Measurements from ENCODE around the gene SNIP1. TPM values are rescaled to one million over a fixed set of nuclear protein-coding genes. Genes with fewer than 3 reads are reported as not detected.

Gene SNIP1
- total and polyA plus RNA-seq, 10 of the 15 experiments (the other 5 are each of a cell fraction or from before 2014, with no cell fraction given) = 2.7 to 22.4 (median 10.1) TPM

DNA sequence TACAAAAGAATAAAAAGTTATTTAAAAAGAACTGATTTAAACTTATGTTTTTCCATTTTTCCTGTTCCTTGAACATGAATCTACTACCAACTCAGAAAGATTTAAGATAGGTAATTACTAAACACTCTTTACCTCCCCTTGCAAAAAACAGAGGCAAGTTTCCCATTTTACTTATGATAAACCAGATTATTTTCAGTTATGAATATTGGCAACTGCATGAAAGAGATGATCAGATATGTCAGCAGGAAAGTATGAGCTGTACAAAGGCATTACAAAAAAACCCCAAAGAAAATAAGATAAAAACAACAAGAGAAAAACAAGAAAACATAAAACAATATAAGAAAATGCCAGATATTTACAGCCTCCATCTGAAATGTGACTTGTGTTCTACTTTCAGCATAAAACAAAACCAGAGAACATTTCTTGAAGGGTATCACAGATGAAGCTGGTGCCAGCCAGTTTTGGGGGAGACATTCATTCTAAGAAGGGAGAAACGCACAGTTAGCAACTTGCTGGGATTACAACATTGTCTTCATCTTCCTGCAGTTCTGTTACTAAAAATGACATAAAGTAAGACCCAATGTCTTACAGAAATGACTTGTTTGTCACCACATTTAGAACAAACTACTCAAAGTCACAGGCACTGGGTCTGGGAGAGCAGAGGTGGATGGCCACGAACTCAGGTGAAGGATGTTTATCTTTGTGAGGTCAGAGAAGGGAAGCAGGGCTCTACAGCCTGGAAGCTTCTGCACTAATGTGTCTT lies 60.6 kb downstream of the SNIP1 start (continued):
- TF ChIP-seq, protein P1, sequence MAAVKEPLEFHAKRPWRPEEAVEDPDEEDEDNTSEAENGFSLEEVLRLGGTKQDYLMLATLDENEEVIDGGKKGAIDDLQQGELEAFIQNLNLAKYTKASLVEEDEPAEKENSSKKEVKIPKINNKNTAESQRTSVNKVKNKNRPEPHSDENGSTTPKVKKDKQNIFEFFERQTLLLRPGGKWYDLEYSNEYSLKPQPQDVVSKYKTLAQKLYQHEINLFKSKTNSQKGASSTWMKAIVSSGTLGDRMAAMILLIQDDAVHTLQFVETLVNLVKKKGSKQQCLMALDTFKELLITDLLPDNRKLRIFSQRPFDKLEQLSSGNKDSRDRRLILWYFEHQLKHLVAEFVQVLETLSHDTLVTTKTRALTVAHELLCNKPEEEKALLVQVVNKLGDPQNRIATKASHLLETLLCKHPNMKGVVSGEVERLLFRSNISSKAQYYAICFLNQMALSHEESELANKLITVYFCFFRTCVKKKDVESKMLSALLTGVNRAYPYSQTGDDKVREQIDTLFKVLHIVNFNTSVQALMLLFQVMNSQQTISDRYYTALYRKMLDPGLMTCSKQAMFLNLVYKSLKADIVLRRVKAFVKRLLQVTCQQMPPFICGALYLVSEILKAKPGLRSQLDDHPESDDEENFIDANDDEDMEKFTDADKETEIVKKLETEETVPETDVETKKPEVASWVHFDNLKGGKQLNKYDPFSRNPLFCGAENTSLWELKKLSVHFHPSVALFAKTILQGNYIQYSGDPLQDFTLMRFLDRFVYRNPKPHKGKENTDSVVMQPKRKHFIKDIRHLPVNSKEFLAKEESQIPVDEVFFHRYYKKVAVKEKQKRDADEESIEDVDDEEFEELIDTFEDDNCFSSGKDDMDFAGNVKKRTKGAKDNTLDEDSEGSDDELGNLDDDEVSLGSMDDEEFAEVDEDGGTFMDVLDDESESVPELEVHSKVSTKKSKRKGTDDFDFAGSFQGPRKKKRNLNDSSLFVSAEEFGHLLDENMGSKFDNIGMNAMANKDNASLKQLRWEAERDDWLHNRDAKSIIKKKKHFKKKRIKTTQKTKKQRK (IDR thresholded peaks at IDR 0.05; ENCODE audit: low read depth, low read length) = no peak
- no peak for TF ChIP-seq LARP7 (IDR thresholded peaks at IDR 0.05)
- TF ChIP-seq ZSCAN29 (IDR thresholded peaks at IDR 0.05) = no peak
- TF ChIP-seq ZBED1 (IDR thresholded peaks at IDR 0.05; ENCODE audit: borderline replicate concordance) = no peak
- no peak for TF ChIP-seq YY1 (IDR thresholded peaks at IDR 0.05; ENCODE audit: low read depth, low read length)
- TF ChIP-seq NR2F1 (conservative IDR thresholded peaks at IDR 0.05) = no peak
- no peak for TF ChIP-seq BMI1 (IDR thresholded peaks at IDR 0.05; ENCODE audit: borderline replicate concordance)
- no peak for TF ChIP-seq FOS (IDR thresholded peaks at IDR 0.05; ENCODE audit: borderline replicate concordance, extremely low read depth, insufficient read length)

DNA sequence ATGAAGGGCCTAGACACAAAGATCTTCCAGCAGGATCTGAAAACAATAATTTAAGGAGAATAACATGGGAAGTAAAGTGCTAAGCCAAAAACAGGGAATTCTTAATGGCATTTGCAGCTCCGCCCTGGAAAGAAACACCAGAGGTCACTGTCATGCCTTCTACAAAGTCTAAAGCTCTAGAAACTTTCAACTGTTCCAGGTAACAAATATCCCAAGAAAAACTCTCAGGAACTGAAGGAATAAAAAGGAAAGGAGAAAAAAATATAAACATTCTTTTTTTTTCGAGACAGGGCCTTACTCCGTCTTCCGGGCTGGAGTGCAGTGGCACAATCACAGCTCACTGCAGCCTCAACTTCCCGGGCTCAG lies 66.5 kb downstream of the SNIP1 start:
- Histone ChIP-seq H2AFZ (ENCODE audit: control insufficient read depth, low read depth, low read length) (no peak overlapping the region), H3K9me3 (replicated peaks; ENCODE audit: control insufficient read depth, insufficient read depth, low read length) (no peaks in the 10 kb centered on the region), H3K4me2 (ENCODE audit: control insufficient read depth, insufficient read depth) (no peak overlapping the region), H3K4me1 (ENCODE audit: control insufficient read depth, insufficient read depth, low read length) (peaks cover 9% of the 10 kb centered on the region), H3K27me3 (replicated peaks in 1 of 2; ENCODE audit: control insufficient read depth in 2 of 2, insufficient read depth in 2 of 2, low read length in 1 of 2) (no peaks in the 10 kb centered on the region), H3K36me3 (ENCODE audit: control insufficient read depth in 2 of 2, insufficient read depth in 2 of 2, low read length in 1 of 2) (peaks cover 12 to 14% of the 10 kb centered on the region in 2 experiments; a peak in 3 of 4 replicates), H4K20me1 (ENCODE audit: control insufficient read depth, insufficient read depth) (no peaks in the 10 kb centered on the region), H3K27ac (ENCODE audit: control insufficient read depth, insufficient read depth) (no peak overlapping the region), H3K4me3 (no peak overlapping the region), H3K9ac (ENCODE audit: control insufficient read depth, insufficient read depth, low read length) (no peak overlapping the region), H3K79me2 (ENCODE audit: control insufficient read depth, insufficient read depth, low read length) (no peaks in the 10 kb centered on the region; the same call in 1 of the 2 replicates)
- intact Hi-C loops (cut with micrococcal nuclease; ENCODE audit: unreplicated experiment) (loop anchor here (1.0 kb wide), 1 partner anchor 32 kb away; no protein-coding TSS in a partner anchor), in situ Hi-C loops (cut with MboI) (no loop called here)
- no peak for FAIRE-seq
- 53% methylated on average over 5 of the region's 5 CpGs for WGBS (ENCODE audit: insufficient coverage, insufficient replicate concordance, low lambda C conversion rate, missing lambda C conversion rate)
- no peak for DNase-seq (ENCODE audit: low read depth, low spot score)
- RAD21 ChIA-PET (ENCODE audit: unreplicated experiment) = interaction anchor here (0.7 to 8.3 kb wide), 18 partner anchors 9 to 911 kb away, joined by 3 to 166 read pairs (median 5); partner anchors contain the start of genes GNL2, MEAF6, SNIP1 and ZC3H12A
- BruUV-seq (replicated peaks) = no TSS peak
- CTCF ChIA-PET = interaction anchor here (0.7 to 8.1 kb wide), 28 partner anchors 10 to 750 kb away, joined by 3 to 289 read pairs (median 5); partner anchors contain the start of genes DNALI1, MEAF6 and ZC3H12A
- ATAC-seq = no peak
- POLR2A ChIA-PET = interaction anchor here (0.9 to 3.6 kb wide), 5 partner anchors 9 to 194 kb away, joined by 3 to 35 read pairs (median 3); partner anchors contain the start of genes SNIP1 and ZC3H12A
- SMC1A ChIA-PET (ENCODE audit: uncharacterized antibody, unreplicated experiment) = interaction anchor here (0.6 to 4.7 kb wide), 24 partner anchors 9 to 202 kb away, joined by 3 to 128 read pairs (median 5); partner anchors contain the start of gene ZC3H12A
- no peak for TF ChIP-seq TCF12 (IDR thresholded peaks at IDR 0.05; ENCODE audit: low read depth, low read length)
- TF ChIP-seq CREB1 (IDR thresholded peaks at IDR 0.05; ENCODE audit: low read depth) = no peak
- no peak for TF ChIP-seq RCOR1 (conservative IDR thresholded peaks at IDR 0.05; ENCODE audit: low read depth, low read length)
- TF ChIP-seq MXI1 (IDR thresholded peaks at IDR 0.05; ENCODE audit: low read depth, low read length) = no peak
- no peak for TF ChIP-seq MTA3 (IDR thresholded peaks at IDR 0.05; ENCODE audit: borderline replicate concordance, low read length)
- no peak for TF ChIP-seq POLR2A (IDR thresholded peaks at IDR 0.05; ENCODE audit: low read depth, low read length)
- TF ChIP-seq GABPA (IDR thresholded peaks at IDR 0.05; ENCODE audit: low read depth) = no peak
- TF ChIP-seq, protein P2, sequence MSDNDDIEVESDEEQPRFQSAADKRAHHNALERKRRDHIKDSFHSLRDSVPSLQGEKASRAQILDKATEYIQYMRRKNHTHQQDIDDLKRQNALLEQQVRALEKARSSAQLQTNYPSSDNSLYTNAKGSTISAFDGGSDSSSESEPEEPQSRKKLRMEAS (IDR thresholded peaks at IDR 0.05; ENCODE audit: low read depth, low read length) = no peak
- TF ChIP-seq, protein P3, sequence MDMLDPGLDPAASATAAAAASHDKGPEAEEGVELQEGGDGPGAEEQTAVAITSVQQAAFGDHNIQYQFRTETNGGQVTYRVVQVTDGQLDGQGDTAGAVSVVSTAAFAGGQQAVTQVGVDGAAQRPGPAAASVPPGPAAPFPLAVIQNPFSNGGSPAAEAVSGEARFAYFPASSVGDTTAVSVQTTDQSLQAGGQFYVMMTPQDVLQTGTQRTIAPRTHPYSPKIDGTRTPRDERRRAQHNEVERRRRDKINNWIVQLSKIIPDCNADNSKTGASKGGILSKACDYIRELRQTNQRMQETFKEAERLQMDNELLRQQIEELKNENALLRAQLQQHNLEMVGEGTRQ (IDR thresholded peaks at IDR 0.05; ENCODE audit: borderline replicate concordance, low read depth, low read length) = no peak
- TF ChIP-seq IKZF1 (conservative IDR thresholded peaks at IDR 0.05) = no peak
- TF ChIP-seq YY1 (IDR thresholded peaks at IDR 0.05; ENCODE audit: low read depth, low read length) = no peak
- no peak for TF ChIP-seq NBN (IDR thresholded peaks at IDR 0.05)
